Sigmoid colon (tissue), 4 donors: ENCODE results near the gene SLC39A11.

Experiments used
- CTCF ChIP-seq, 4 experiments: fragments of 450-650 bp in 3 of 4; fragments of 200-600 bp in 1 of 4; IDR thresholded peaks; one replicate each; pipeline ENCODE4 v1.5.1; 2016 to 2019; ENCODE audit warnings: antibody characterized with exemption in 4 of 4, mild to moderate bottlenecking in 3 of 4, moderate library complexity in 2 of 4
- POLR2A ChIP-seq, 2 donors: fragments of 450-650 bp; IDR thresholded peaks; one replicate each; pipeline ENCODE4 v1.6.1; 2016; ENCODE audit warnings: antibody characterized with exemption in 2 of 2, mild to moderate bottlenecking in 2 of 2, moderate library complexity in 2 of 2
- POLR2AphosphoS5 ChIP-seq, 4 donors: sonication (generic); formaldehyde crosslinking; IDR thresholded peaks; one replicate each; pipeline ENCODE4 v1.6.1; 2017; ENCODE audit warnings: antibody characterized with exemption in 4 of 4

GRCh38 chr17:73018599-73018998 is 73.9 kb downstream of the SLC39A11 start:
- TF ChIP-seq CTCF (IDR thresholded peaks at IDR 0.05), result no peak
- TF ChIP-seq POLR2AphosphoS5 (IDR thresholded peaks at IDR 0.05), result no peak
- no peak for TF ChIP-seq POLR2A (IDR thresholded peaks at IDR 0.05)
